NCI-H748 (cell line): ENCODE results near the gene LAMC3.
"Not testable (repeated sequence)": the region's sequence is repeated elsewhere in the genome, so short reads cannot be mapped to it uniquely, and the experiment has no call there.

Experiments used
- DNase-seq: peaks from one replicate; lab custom pipeline; 2025; ENCODE audit not compliant: unreplicated experiment; lab: John Stamatoyannopoulos, UW

LAMC3 gene

GRCh38 chr9:131095666-131096268 lies 86.8 kb downstream of the LAMC3 start:
- no peak for DNase-seq

GRCh38 chr9:131096269-131097125 lies 87.5 kb downstream of the LAMC3 start, which contains the start of gene AIF1L:
TSS of gene AIF1L (plus strand) at chr9:131096531. CDS start at chr9:131096630, 99 bp downstream.
- DNase-seq, result peak; percentile 85

- DNase-seq, result no peak
Measured at GRCh38 chr9:131097126-131097947, 88.4 kb downstream of the LAMC3 start.

- DNase-seq, result no peak
Measured at GRCh38 chr9:131097948-131098278, 88.9 kb downstream of the LAMC3 start.

- no peak for DNase-seq
Measured at GRCh38 chr9:131098391-131099101, 89.6 kb downstream of the LAMC3 start.

DNA sequence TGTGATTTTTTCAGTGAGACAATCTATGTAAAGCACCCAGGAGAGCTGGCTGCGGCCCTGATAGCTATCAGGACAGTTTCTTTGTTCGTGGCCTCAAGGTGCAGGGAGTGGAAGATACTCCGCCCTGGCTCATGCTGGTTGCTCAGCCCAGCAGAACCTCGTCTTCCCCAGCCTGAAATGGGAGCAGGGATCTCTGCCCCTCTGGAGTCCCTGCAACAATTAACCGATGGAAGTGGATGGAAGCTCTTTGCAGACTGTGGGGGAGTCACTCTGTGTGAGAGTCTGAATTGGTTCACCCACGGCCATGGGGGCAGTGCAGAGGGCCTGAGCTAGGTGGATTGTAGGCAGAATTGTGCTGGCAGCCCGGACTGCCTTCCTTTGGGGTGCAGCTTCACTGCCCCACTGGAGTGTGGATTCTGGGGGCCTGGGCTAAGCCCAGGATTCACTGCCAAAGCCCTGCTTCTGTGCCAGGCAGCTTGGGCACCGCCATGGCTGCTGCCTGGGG lies 90.2 kb downstream of the LAMC3 start:
- no peak for DNase-seq

DNA sequence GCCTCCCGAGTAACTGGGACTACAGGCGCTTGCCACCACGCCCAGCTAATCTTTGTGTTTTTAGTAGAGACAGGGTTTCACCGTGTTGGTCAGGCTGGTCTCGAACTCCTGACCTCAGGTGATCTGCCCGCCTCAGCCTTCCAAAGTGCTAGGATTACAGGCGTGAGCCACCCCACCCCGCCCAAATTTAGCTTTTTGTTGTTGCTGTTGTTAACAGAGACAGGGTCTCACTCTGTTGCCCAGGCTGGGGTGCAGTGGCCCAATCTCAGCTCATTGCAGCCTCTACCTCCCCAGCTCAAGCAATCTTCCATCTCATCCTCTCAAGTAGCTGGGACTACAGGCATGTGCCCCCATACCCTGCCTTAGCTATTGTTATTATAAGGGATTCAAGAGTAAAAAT lies 90.9 kb downstream of the LAMC3 start:
- DNase-seq, result not testable (repeated sequence)

DNA sequence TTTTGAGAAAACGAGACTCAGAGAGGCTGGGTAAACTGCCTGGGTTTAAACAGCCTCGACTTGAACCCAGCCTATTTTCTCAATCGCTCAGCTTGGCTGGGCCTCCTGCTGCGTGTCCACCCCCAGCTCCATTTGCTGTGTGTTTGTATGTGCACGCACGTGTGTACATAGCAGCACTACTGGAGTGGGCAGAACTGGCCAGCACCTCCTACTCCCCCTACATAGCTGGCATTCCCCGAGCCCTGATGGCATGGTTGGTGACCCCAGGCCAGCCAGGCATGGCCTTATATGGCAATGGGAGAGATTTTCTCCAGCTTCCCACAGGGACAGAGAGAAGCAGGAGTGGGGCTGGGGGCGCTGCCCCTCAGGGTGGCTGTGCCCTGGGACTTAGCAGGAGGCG lies 91.5 kb downstream of the LAMC3 start:
- DNase-seq, result no peak

DNA sequence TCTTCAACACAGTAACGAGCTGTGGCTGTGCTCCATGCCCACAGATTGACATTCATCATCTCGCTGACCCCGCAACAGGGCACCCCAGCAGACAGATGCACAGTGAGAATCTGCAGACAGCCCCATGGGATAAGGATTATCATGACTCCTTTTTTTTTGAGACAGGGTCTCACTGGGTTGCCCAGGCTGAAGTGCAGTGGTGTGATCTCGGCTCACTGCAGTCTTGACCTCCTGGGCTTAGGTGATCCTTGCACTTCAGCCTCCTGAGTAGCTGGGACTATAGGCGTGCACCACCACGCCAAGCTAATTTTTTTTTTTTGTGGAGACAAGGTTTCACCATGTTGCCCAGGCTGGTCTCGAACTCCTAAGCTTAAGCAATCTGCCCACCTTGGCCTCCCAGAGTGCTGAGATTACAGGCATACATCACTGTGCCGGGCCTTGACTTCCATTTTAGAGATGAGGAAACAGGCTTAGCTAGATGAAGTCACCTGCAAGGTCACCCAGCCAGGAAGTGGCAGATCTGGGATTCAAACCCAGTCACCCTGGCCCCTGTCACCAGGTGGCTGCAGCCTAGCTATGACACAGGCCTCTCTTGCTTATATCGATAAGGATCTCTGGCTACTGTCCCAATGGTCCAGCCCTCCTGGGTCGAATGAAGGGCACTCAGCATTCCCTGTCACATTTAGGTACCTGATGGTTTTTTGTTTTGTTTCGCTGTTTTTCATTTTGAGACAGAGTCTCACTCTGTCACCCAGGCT lies 92.4 kb downstream of the LAMC3 start:
- no peak for DNase-seq

DNA sequence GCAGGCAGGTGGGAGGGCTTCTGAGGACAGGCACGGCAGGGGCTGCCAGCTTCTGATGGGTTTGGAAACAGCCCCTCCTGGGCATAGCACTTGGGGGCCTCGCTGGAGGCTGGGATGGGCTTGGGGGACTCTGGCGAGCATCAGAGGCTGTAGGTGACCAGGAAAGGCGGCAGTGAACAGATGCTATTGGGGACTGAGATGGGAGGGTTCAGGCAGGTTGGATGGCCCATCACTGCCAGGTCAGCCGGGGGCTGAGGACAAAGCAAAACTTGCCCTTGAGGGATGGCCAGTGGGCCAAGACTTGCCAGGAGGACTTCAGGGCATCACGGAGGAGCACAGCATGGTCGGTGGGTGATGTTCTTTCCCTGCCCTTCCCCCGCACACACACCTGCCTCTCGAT lies 94.0 kb downstream of the LAMC3 start:
- no peak for DNase-seq

- no peak for DNase-seq
Measured at GRCh38 chr9:131103535-131103934, 94.6 kb downstream of the LAMC3 start.

- DNase-seq, result no peak
Measured at GRCh38 chr9:131104016-131104740, 95.2 kb downstream of the LAMC3 start.

DNA sequence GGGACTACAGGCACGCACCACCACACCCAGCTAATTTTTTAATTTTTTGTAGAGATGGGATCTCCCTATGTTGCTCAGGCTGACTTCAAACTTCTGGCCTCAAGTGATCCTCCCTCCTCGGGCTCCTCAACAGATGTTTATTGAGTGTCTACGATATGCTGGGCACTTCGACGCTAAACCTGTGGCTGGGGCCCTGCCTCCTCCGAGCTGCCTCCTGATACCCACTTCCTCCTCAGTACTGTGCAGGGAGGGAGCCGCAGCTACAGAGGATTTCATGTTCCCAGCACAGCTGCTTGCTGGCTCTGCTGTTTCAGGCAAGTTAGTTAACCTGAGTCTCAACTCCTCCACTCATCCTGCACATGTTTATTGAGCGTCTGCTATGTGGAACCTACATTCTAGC lies 97.0 kb downstream of the LAMC3 start:
- DNase-seq, result no peak

- no peak for DNase-seq
Measured at GRCh38 chr9:131107760-131108159, 98.8 kb downstream of the LAMC3 start.

DNA sequence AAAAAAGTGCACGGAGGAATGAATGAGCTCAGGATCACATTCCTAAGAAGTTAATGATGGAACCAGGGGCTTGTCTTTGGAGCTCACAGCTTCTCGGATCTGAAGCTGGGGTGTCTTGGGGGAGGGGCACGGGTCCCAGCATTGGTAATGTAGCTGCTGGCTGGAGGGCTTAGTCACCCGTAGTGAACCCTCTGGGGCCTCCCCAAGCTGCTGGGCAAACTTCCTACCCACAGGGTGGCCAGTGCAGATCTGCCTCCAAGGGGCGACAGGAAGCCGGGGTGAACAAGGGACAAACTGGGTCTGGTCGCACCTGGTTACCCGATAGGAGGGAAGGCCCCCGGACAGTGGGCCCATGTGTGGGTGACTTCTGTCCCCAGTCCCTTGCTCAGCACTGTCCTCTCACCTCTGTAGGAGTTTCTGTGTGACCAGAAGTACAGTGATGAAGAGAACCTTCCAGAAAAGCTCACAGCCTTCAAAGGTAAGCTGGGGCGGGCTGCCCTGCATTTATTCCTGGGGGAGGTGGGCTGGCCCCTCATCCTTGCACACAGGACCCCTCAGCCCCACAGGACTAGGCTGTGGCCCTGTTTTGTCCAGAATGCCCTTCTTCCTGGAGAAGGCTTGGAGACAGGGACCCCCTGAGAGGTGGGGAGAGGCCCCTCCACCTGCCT lies 102.3 kb downstream of the LAMC3 start:
- DNase-seq, result no peak

- no peak for DNase-seq
Measured at GRCh38 chr9:131111854-131112311, 102.9 kb downstream of the LAMC3 start.

GRCh38 chr9:131112374-131113154 lies 103.6 kb downstream of the LAMC3 start:
- no peak for DNase-seq

GRCh38 chr9:131113655-131114054 lies 104.7 kb downstream of the LAMC3 start:
- no peak for DNase-seq
